GM23338 (cell line): Measurements from ENCODE around the gene ODAPH. TPM values are rescaled to one million over a fixed set of nuclear protein-coding genes. Genes with fewer than 3 reads are reported as not detected.
"Not testable (repeated sequence)": the region's sequence is repeated elsewhere in the genome, so short reads cannot be mapped to it uniquely, and the experiment has no call there.

Source experiments
- ATAC-seq: fragments of 200-7000 bp; cut with Tn5 transposase; 3 replicates; pipeline ENCODE4 v1.9.1; 2020
- DNase-seq: peaks from one replicate; pipeline ENCODE4 v3.0.0-alpha.2; 2015; ENCODE audit warnings: low spot score
- H2AFZ ChIP-seq: fragments of 200-600 bp; sonication (generic); 2 replicates; pipeline ENCODE4 v1.8.0; 2016; ENCODE audit warnings: antibody characterized with exemption, mild to moderate bottlenecking, moderate library complexity
- H3F3A ChIP-seq: fragments of 200-600 bp; sonication (generic); replicated peaks from 2 replicates; pipeline ENCODE4 v1.8.0; 2017; ENCODE audit warnings: antibody characterized with exemption, mixed run types, low read depth
- H3K27ac ChIP-seq: fragments of 200-600 bp; sonication (generic); 2 replicates; pipeline ENCODE4 v1.6.1; 2016; ENCODE audit warnings: low read depth
- H3K27me3 ChIP-seq: fragments of 200-600 bp; sonication (generic); 2 replicates; pipeline ENCODE4 v1.8.0; 2016; ENCODE audit warnings: mild to moderate bottlenecking, mixed run types, moderate library complexity; ENCODE audit not compliant: insufficient read depth
- H3K36me3 ChIP-seq: fragments of 200-600 bp; sonication (generic); 2 replicates; pipeline ENCODE4 v1.8.0; 2016; ENCODE audit warnings: mild to moderate bottlenecking; ENCODE audit not compliant: insufficient read depth
- H3K4me1 ChIP-seq: fragments of 200-600 bp; sonication (generic); 2 replicates; pipeline ENCODE4 v1.8.0; 2016; ENCODE audit warnings: mild to moderate bottlenecking, moderate library complexity; ENCODE audit not compliant: insufficient read depth
- H3K4me2 ChIP-seq: fragments of 200-600 bp; sonication (generic); 2 replicates; pipeline ENCODE4 v1.7.1; 2017; ENCODE audit warnings: mixed run types
- H3K4me3 ChIP-seq: fragments of 200-600 bp; sonication (generic); 2 replicates; pipeline ENCODE4 v1.6.1; 2016; ENCODE audit warnings: mixed run types
- H3K79me2 ChIP-seq: fragments of 200-600 bp; sonication (generic); replicated peaks from 2 replicates; pipeline ENCODE4 v1.8.0; 2017; ENCODE audit warnings: mild to moderate bottlenecking; ENCODE audit not compliant: insufficient read depth
- H3K9me2 ChIP-seq: fragments of 200-600 bp; sonication (generic); 2 replicates; pipeline ENCODE4 v1.8.0; 2017; ENCODE audit not compliant: insufficient read depth
- H4K20me1 ChIP-seq: fragments of 200-600 bp; sonication (generic); replicated peaks from 2 replicates; pipeline ENCODE4 v1.8.0; 2017; ENCODE audit warnings: mild to moderate bottlenecking; ENCODE audit not compliant: insufficient read depth
- H3K27ac Mint-ChIP-seq: 2 replicates; pipeline ENCODE4 v1.8.0; 2020; ENCODE audit warnings: inconsistent platforms, mild to moderate bottlenecking, moderate library complexity, mixed read lengths
- H3K27me3 Mint-ChIP-seq: 3 replicates; pipeline ENCODE4 v1.8.0; 2022; ENCODE audit warnings: low read depth, mild to moderate bottlenecking, moderate library complexity, mixed read lengths, inconsistent platforms; ENCODE audit not compliant: insufficient read depth, poor library complexity
- H3K36me3 Mint-ChIP-seq: 3 replicates; pipeline ENCODE4 v1.8.0; 2021; ENCODE audit warnings: low read depth, mild to moderate bottlenecking, inconsistent platforms, moderate library complexity, mixed read lengths
- H3K4me1 Mint-ChIP-seq: 3 replicates; pipeline ENCODE4 v1.8.0; 2020; ENCODE audit warnings: mild to moderate bottlenecking, inconsistent platforms, mixed read lengths
- H3K4me3 Mint-ChIP-seq: 3 replicates; pipeline ENCODE4 v1.8.0; 2021; ENCODE audit warnings: moderate library complexity, mild to moderate bottlenecking, inconsistent platforms, mixed read lengths
- H3K9me3 Mint-ChIP-seq: 3 replicates; pipeline ENCODE4 v1.8.0; 2020; ENCODE audit warnings: moderate library complexity, mild to moderate bottlenecking, inconsistent platforms, mixed read lengths
- CREB1 ChIP-seq: fragments of 250-450 bp; sonication (Bioruptor Pico); IDR thresholded peaks from 2 replicates; pipeline ENCODE4 v1.5.0; 2020; ENCODE audit warnings: low read depth, mild to moderate bottlenecking, moderate library complexity
- CTCF ChIP-seq, 2 experiments: fragments of 200-600 bp in 1 of 2; sonication (generic) in 1 of 2; conservative IDR thresholded peaks; 2 replicates each; pipeline versions ENCODE4 v1.5.1 to v1.6.1; 2016 to 2017; ENCODE audit warnings: antibody characterized with exemption in 2 of 2, low read depth in 2 of 2, mild to moderate bottlenecking in 2 of 2, moderate library complexity in 1 of 2
- ETS1 ChIP-seq: IDR thresholded peaks from 2 replicates; pipeline ENCODE4 v1.6.1; 2016; ENCODE audit warnings: antibody characterized with exemption
- EZH2 ChIP-seq: fragments of 200-600 bp; sonication (generic); IDR thresholded peaks from one replicate; pipeline ENCODE4 v1.8.0; 2017; ENCODE audit warnings: antibody characterized with exemption, mild to moderate bottlenecking, low read depth; ENCODE audit not compliant: unreplicated experiment
- EZH2phosphoT487 ChIP-seq: fragments of 200-600 bp; sonication (generic); IDR thresholded peaks from one replicate; pipeline ENCODE4 v1.8.1; 2018; ENCODE audit warnings: antibody characterized with exemption; ENCODE audit not compliant: unreplicated experiment
- NANOG ChIP-seq: IDR thresholded peaks from 2 replicates; pipeline ENCODE4 v1.6.1; 2016; ENCODE audit warnings: antibody characterized with exemption, borderline replicate concordance
- REST ChIP-seq: IDR thresholded peaks from one replicate; pipeline ENCODE4 v1.6.1; 2018; ENCODE audit warnings: antibody characterized with exemption; ENCODE audit not compliant: unreplicated experiment
- STAT1 ChIP-seq: IDR thresholded peaks from one replicate; pipeline ENCODE4 v1.6.1; 2016; ENCODE audit warnings: antibody characterized with exemption; ENCODE audit not compliant: unreplicated experiment
- ZNF114 ChIP-seq: fragments of 250-450 bp; sonication (Bioruptor Pico); IDR thresholded peaks from 2 replicates; pipeline ENCODE4 v1.5.0; 2020; ENCODE audit warnings: mild to moderate bottlenecking, moderate library complexity
- polyA plus RNA-seq: library from polyadenylated mRNA; unstranded; fragments of >200 nt; fragmentation: Nextera tagmentation; extraction: Ambion mirVana; gene quantifications from 2 replicates; pipeline ENCODE4 v1.2.1, GENCODE V29; 2016
- total RNA-seq: library from RNA; depleted of rRNA; stranded (reverse); fragments of >200 nt; shearing (Covaris generic); gene quantifications from 2 replicates; pipeline ENCODE4 v1.2.3, GENCODE V29; 2014

Gene ODAPH
- total and polyA plus RNA-seq, 2 experiments from 2014 or later: not detected

DNA sequence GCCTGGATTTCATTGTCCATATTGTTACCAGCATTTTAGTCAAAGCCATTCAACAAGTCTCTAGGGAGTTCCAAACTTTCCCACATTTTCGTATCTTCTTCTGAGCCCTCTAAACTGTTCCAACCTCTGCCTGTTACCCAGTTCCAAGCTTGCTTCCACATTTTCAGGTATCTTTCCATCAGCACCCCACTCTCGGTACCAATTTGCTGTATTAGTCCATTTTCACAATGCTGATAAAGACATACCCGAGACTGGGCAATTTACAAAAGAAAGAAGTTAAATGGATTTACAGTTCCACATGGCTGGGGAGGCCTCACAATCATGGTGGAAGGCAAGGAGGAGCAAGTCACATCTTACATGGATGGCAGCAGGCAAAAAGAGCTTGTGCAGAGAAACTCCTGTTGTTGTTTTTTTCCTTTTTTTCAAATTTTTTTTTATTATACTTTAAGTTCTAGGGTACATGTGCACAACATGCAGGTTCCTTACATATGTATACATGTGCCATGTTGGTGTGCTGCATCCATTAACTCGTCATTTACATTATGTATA, 22.5 kb upstream of the ODAPH start:
- not testable (repeated sequence) for H2AFZ ChIP-seq, H3K4me1 ChIP-seq, H3K27me3 ChIP-seq, H3K27me3 Mint-ChIP-seq, H3K79me2 ChIP-seq, H3F3A ChIP-seq, H3K4me3 Mint-ChIP-seq, ATAC-seq, H3K27ac ChIP-seq, H3K9me2 ChIP-seq, H4K20me1 ChIP-seq, H3K4me1 Mint-ChIP-seq, H3K4me2 ChIP-seq, DNase-seq, H3K4me3 ChIP-seq, H3K27ac Mint-ChIP-seq
- Mint-ChIP-seq H3K36me3 (peaks cover 59% of the 10 kb centered on the region), H3K9me3 (peaks cover 34% of the 10 kb centered on the region)
- peaks cover 18% of the 10 kb centered on the region for H3K36me3 ChIP-seq

DNA sequence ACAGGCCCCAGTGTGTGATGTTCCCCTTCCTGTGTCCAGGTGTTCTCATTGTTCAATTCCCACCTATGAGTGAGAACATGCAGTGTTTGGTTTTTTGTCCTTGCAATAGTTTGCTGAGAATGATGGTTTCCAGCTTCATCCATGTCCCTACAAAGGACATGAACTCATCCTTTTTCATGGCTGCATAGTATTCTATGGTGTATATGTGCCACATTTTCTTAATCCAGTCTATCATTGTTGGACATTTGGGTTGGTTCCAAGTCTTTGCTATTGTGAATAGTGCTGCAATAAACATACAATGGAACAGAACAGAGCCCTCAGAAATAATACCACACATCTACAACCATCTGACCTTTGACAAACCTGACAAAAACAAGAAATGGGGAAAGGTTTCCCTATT, 21.9 kb upstream of the ODAPH start:
- H3K4me1 ChIP-seq, ATAC-seq, H3F3A ChIP-seq, H3K4me2 ChIP-seq, H2AFZ ChIP-seq, H3K79me2 ChIP-seq, H3K27me3 Mint-ChIP-seq, H3K4me3 Mint-ChIP-seq, H3K4me1 Mint-ChIP-seq, H3K27ac ChIP-seq, H3K9me2 ChIP-seq, H3K27ac Mint-ChIP-seq, H3K27me3 ChIP-seq, H4K20me1 ChIP-seq, DNase-seq, H3K4me3 ChIP-seq: not testable (repeated sequence)
- H3K9me3 Mint-ChIP-seq: peaks cover 34% of the 10 kb centered on the region
- peaks cover 57% of the 10 kb centered on the region for H3K36me3 Mint-ChIP-seq
- peaks cover 18% of the 10 kb centered on the region for H3K36me3 ChIP-seq

DNA sequence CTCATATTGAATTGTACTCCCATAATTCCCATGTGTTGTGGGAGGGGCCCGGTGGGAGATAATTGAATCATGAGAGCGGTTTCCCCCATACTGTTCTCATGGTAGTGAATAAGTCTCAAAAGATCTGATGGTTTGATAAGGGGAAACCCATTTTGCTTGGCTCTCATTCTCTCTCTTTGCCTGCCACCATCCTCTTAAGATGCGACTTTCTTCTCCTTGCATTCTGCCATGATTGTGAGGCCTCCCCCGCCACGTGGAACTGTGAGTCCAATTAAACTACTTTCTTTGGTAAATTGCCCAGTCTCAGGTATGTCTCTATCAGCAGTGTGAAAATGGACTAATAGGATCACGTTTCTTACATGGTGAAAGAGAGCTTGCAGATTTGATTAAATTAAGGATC, 18.6 kb upstream of the ODAPH start:
- H3K4me2 ChIP-seq, H3K27me3 Mint-ChIP-seq, H3K4me3 Mint-ChIP-seq, H4K20me1 ChIP-seq, H3F3A ChIP-seq, H3K27me3 ChIP-seq, H3K4me1 Mint-ChIP-seq, H2AFZ ChIP-seq, H3K36me3 ChIP-seq, H3K4me3 ChIP-seq, H3K27ac ChIP-seq, H3K9me2 ChIP-seq, ATAC-seq, H3K79me2 ChIP-seq, H3K27ac Mint-ChIP-seq, H3K4me1 ChIP-seq, DNase-seq: not testable (repeated sequence)
- H3K36me3 Mint-ChIP-seq: peaks cover 26% of the 10 kb centered on the region
- H3K9me3 Mint-ChIP-seq: peaks cover 20% of the 10 kb centered on the region

DNA sequence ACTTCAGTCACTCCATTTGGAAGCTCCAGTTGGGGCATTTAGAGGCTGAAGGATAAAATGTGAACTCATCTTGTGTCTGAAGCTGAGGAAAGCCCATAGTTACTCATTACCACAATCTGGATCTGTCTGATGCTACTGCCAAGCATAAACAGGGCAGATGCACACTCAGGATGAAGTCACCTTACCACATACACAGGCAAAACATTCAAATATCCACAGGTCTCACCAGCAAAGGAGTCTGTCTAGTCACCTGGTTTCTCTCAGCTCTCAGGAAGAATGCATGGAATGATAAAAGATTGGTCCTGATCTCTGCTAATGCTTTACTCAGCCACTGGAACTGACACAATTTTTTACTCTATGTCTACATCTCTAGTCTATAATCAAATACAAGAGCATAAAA, 13.0 kb upstream of the ODAPH start:
- H3K27me3 ChIP-seq: no peaks in the 10 kb centered on the region
- no peak overlapping the region for H3K4me3 ChIP-seq
- ATAC-seq (no peak), DNase-seq (no peak)
- H2AFZ ChIP-seq: no peak overlapping the region
- H3K4me1 Mint-ChIP-seq: no peaks in the 10 kb centered on the region
- H3K4me3 Mint-ChIP-seq: no peak overlapping the region
- H3K9me3 Mint-ChIP-seq: no peaks in the 10 kb centered on the region
- no peaks in the 10 kb centered on the region for H3K4me1 ChIP-seq
- H3F3A ChIP-seq: no peaks in the 10 kb centered on the region
- no peaks in the 10 kb centered on the region for H3K9me2 ChIP-seq
- no peaks in the 10 kb centered on the region for H3K36me3 ChIP-seq
- no peaks in the 10 kb centered on the region for H3K79me2 ChIP-seq
- H3K27me3 Mint-ChIP-seq: peaks cover 3% of the 10 kb centered on the region
- H3K4me2 ChIP-seq: no peak overlapping the region
- H4K20me1 ChIP-seq: no peaks in the 10 kb centered on the region
- no peak overlapping the region for H3K27ac Mint-ChIP-seq
- H3K36me3 Mint-ChIP-seq: no peaks in the 10 kb centered on the region
- no peak overlapping the region for H3K27ac ChIP-seq
- no peak for TF ChIP-seq EZH2phosphoT487
- no peak for TF ChIP-seq NANOG
- no peak for TF ChIP-seq ETS1
- TF ChIP-seq STAT1: no peak
- TF ChIP-seq ZNF114 (CRISPR knock-in tag): no peak
- no peak for TF ChIP-seq CTCF (conservative IDR thresholded peaks at IDR 0.05; ENCODE audit: low read depth in 2 of 2)
- no peak for TF ChIP-seq REST
- no peak for TF ChIP-seq EZH2
- no peak for TF ChIP-seq CREB1 (CRISPR knock-in tag)
